A549 (cell line): ENCODE measurements around the gene UBR2. TPM values are rescaled to one million over a fixed set of nuclear protein-coding genes. Genes with fewer than 3 reads are reported as not detected.

Experiments
- ATAC-seq, 2 experiments: fragments of 200-7000 bp in 1 of 2; fragments of >200 bp in 1 of 2; cut with Nextera tagmentation in 1 of 2; cut with Tn5 transposase in 1 of 2; 3 replicates each; pipeline versions ENCODE4 v1.8.0 to v1.9.1; 2018 to 2020; ENCODE audit warnings: mild to moderate bottlenecking in 1 of 2, moderate library complexity in 1 of 2
- CTCF ChIA-PET: fragments of 300-600 bp; sonication (Branson Sonifier 250); formaldehyde crosslinking; extraction: SDS; loops from one replicate; lab custom pipeline; 2021; ENCODE audit warnings: antibody characterized with exemption, inconsistent platforms; lab: Yijun Ruan, JAX
- POLR2A ChIA-PET: fragments of 350-600 bp; formaldehyde crosslinking; extraction: SDS; loops from one replicate; lab custom pipeline; 2021; ENCODE audit warnings: antibody characterized with exemption, inconsistent platforms; lab: Yijun Ruan, JAX
- DNase-seq, 2 experiments: peaks; one replicate each; pipeline versions ENCODE4 v3.0.0 to v3.0.0-alpha.2; 2011 to 2016; ENCODE audit warnings: low read depth in 1 of 2, low spot score in 1 of 2
- FAIRE-seq: peaks from 2 replicates; lab custom pipeline; 2011; peaks lifted over from hg19 to GRCh38; lab: Jason Lieb, UNC
- H3K27ac ChIP-seq, 2 experiments: fragments of >200 bp; sonication (Bioruptor Twin); formaldehyde crosslinking; 3 replicates each; pipeline ENCODE4 v1.5.1; 2016 to 2017
- H3K4me1 ChIP-seq: fragments of >200 bp; sonication (Bioruptor Twin); formaldehyde crosslinking; 3 replicates; pipeline ENCODE4 v1.6.1; 2016
- H3K4me2 ChIP-seq: fragments of >200 bp; sonication (Bioruptor Twin); formaldehyde crosslinking; 3 replicates; pipeline ENCODE4 v1.6.1; 2016
- H3K4me3 ChIP-seq: fragments of >200 bp; sonication (Bioruptor Twin); formaldehyde crosslinking; 3 replicates; pipeline ENCODE4 v1.5.1; 2016
- H3K9me3 ChIP-seq: fragments of >200 bp; sonication (Bioruptor Twin); formaldehyde crosslinking; 3 replicates; pipeline ENCODE4 v1.6.1; 2016
- ATOH8 ChIP-seq: fragments of 250-450 bp; sonication (Bioruptor Pico); IDR thresholded peaks from 2 replicates; pipeline ENCODE4 v1.5.0; 2020; ENCODE audit warnings: low read depth, mild to moderate bottlenecking, moderate library complexity
- BHLHE40 ChIP-seq: IDR thresholded peaks from 2 replicates; pipeline ENCODE4 v1.6.1; 2012; ENCODE audit warnings: low read depth, low read length, inconsistent platforms
- CBX8 ChIP-seq: fragments of 200-600 bp; sonication (generic); IDR thresholded peaks from 2 replicates; pipeline ENCODE4 v1.6.1; 2016
- CEBPB ChIP-seq, 2 experiments: fragments of >200 bp in 1 of 2; sonication (Bioruptor Twin) in 1 of 2; formaldehyde crosslinking in 1 of 2; IDR thresholded peaks; 2 replicates each; pipeline ENCODE4 v1.6.1; 2012 to 2016
- CTCF ChIP-seq: fragments of >200 bp; sonication (Bioruptor Twin); formaldehyde crosslinking; IDR thresholded peaks from 3 replicates; pipeline ENCODE4 v1.5.1; 2016
- EHF ChIP-seq: fragments of 250-450 bp; sonication (Bioruptor Pico); IDR thresholded peaks from 2 replicates; pipeline ENCODE4 v1.5.0; 2020; ENCODE audit warnings: mild to moderate bottlenecking
- EHMT2 ChIP-seq: fragments of 200-600 bp; sonication (generic); IDR thresholded peaks from 2 replicates; pipeline ENCODE4 v1.6.1; 2016; ENCODE audit warnings: antibody characterized with exemption, low read depth, mild to moderate bottlenecking, moderate library complexity
- ELK1 ChIP-seq: fragments of 150-350 bp; IDR thresholded peaks from 2 replicates; pipeline ENCODE4 v1.6.1; 2014; ENCODE audit warnings: low read depth, mild to moderate bottlenecking, low read length
- FOSB ChIP-seq: fragments of 250-450 bp; sonication (Bioruptor Pico); IDR thresholded peaks from 2 replicates; pipeline ENCODE4 v1.5.0; 2020; ENCODE audit warnings: mild to moderate bottlenecking, moderate library complexity
- HEYL ChIP-seq: fragments of 250-450 bp; sonication (Bioruptor Pico); IDR thresholded peaks from 2 replicates; pipeline ENCODE4 v1.8.0; 2021; ENCODE audit warnings: mild to moderate bottlenecking, moderate library complexity
- KDM5A ChIP-seq: fragments of 200-600 bp; sonication (generic); IDR thresholded peaks from 2 replicates; pipeline ENCODE4 v1.6.1; 2016; ENCODE audit warnings: antibody characterized with exemption, mild to moderate bottlenecking
- MAFK ChIP-seq: fragments of 450-650 bp; IDR thresholded peaks from 2 replicates; pipeline ENCODE4 v1.6.1; 2014; ENCODE audit not compliant: partially characterized antibody
- MYC ChIP-seq: IDR thresholded peaks from 2 replicates; pipeline ENCODE4 v1.6.1; 2012; ENCODE audit warnings: mild to moderate bottlenecking, inconsistent platforms, low read length, improper control_type of control experiment, borderline replicate concordance
- NFE2L2 ChIP-seq: fragments of 150-350 bp; conservative IDR thresholded peaks from 2 replicates; pipeline ENCODE4 v1.6.1; 2014; ENCODE audit warnings: low read length
- NPAS2 ChIP-seq: fragments of 250-450 bp; sonication (Bioruptor Pico); IDR thresholded peaks from 2 replicates; pipeline ENCODE4 v1.8.0; 2022; ENCODE audit warnings: mild to moderate bottlenecking, moderate library complexity, borderline replicate concordance
- NR3C1 ChIP-seq: fragments of >200 bp; sonication (Bioruptor Twin); formaldehyde crosslinking; IDR thresholded peaks from 3 replicates; pipeline ENCODE4 v1.6.1; 2017
- RAD21 ChIP-seq, 2 experiments: fragments of >200 bp in 1 of 2; sonication (Bioruptor Twin) in 1 of 2; formaldehyde crosslinking in 1 of 2; IDR thresholded peaks in 1 of 2; conservative IDR thresholded peaks in 1 of 2; 2 replicates in 1 of 2; 3 replicates in 1 of 2; pipeline ENCODE4 v1.6.1; 2012 to 2018; ENCODE audit warnings: inconsistent platforms in 1 of 2
- RCOR1 ChIP-seq: fragments of 150-350 bp; IDR thresholded peaks from 2 replicates; pipeline ENCODE4 v1.6.1; 2014; ENCODE audit warnings: antibody characterized with exemption, low read length, low read depth
- REST ChIP-seq: fragments of 200-600 bp; sonication (generic); IDR thresholded peaks from 2 replicates; pipeline ENCODE4 v1.6.1; 2016; ENCODE audit warnings: antibody characterized with exemption, mild to moderate bottlenecking, moderate library complexity
- SMC3 ChIP-seq: fragments of >200 bp; sonication (Bioruptor Twin); formaldehyde crosslinking; IDR thresholded peaks from 3 replicates; pipeline ENCODE4 v1.6.1; 2018; ENCODE audit warnings: inconsistent platforms
- TFCP2L1 ChIP-seq: fragments of 250-450 bp; sonication (Bioruptor Pico); IDR thresholded peaks from 2 replicates; pipeline ENCODE4 v1.5.0; 2021; ENCODE audit warnings: mild to moderate bottlenecking
- ZNF302 ChIP-seq: fragments of 250-450 bp; sonication (Bioruptor Pico); IDR thresholded peaks from 2 replicates; pipeline ENCODE4 v1.9.0; 2021; ENCODE audit warnings: inconsistent platforms, mild to moderate bottlenecking, moderate library complexity
- WGBS: methylation state at CpG from one replicate; pipeline ENCODE4 v1.1.6; 2017; ENCODE audit errors: missing lambda C conversion rate; 5-methylcytosine and 5-hydroxymethylcytosine counted together
- polyA plus RNA-seq, 4 experiments: library from polyadenylated mRNA; depleted of rRNA in 3 of 4; stranded (reverse); fragments of >200 nt; fragmentation: RNase III in 1 of 4; extraction: RNeasy Plus Mini Kit Qiagen cat#74134 plus additional on column Dnase treatment in 1 of 4; gene quantifications; 2 replicates in 3 of 4; 3 replicates in 1 of 4; pipeline ENCODE4 v1.2.3, GENCODE V29; 2011 to 2017

Gene UBR2
- polyA plus RNA-seq, 2 of the 4 experiments (the other 2 are of a cell fraction) = 5.5 to 15.2 TPM

- peak; percentile 54 to 77 for DNase-seq
- Histone ChIP-seq H3K4me1 (no peaks in the 10 kb centered on the region), H3K4me3 (no peak overlapping the region), H3K9me3 (no peaks in the 10 kb centered on the region)
- peak; percentile 87 to 89 for ATAC-seq
- FAIRE-seq = peak; percentile 13
- CTCF ChIA-PET = interaction anchor here (0.8 to 3.1 kb wide), 25 partner anchors 8 to 305 kb away, joined by 3 to 27 read pairs (median 6); no protein-coding TSS in a partner anchor
- peak; percentile 57 for TF ChIP-seq SMC3
- TF ChIP-seq CBX8 = no peak
- no peak for TF ChIP-seq TFCP2L1
- TF ChIP-seq RAD21 (conservative IDR thresholded peaks at IDR 0.05 in 1 of 2, IDR thresholded peaks at IDR 0.05 in 1 of 2) = peak; percentile 58 to 72
- no peak for TF ChIP-seq RCOR1
- peak; percentile 69 for TF ChIP-seq CTCF
- no peak for TF ChIP-seq NPAS2 (CRISPR knock-in tag)
- TF ChIP-seq, all 56 proteins: peak for 3
- H3K4me2 ChIP-seq = no peak overlapping the region
- no peak overlapping the region for H3K27ac ChIP-seq
- POLR2A ChIA-PET = no interaction called here
Observed at GRCh38 chr6:42532038-42532669, 31.7 kb upstream of the UBR2 start.

- CTCF ChIA-PET = interaction anchor here (1.0 to 3.1 kb wide), 3 partner anchors 13 to 453 kb away, joined by 3 to 27 read pairs (median 13); no protein-coding TSS in a partner anchor
- WGBS = 71% methylated on average over 5 of the region's 5 CpGs
- Histone ChIP-seq H3K27ac (no peak overlapping the region), H3K9me3 (no peaks in the 10 kb centered on the region), H3K4me1 (no peaks in the 10 kb centered on the region), H3K4me3 (no peak overlapping the region), H3K4me2 (no peak overlapping the region)
- ATAC-seq (no peak), DNase-seq (no peak), FAIRE-seq (no peak)
- TF ChIP-seq ELK1 (no peak), ZNF302 (CRISPR knock-in tag) (no peak), NPAS2 (CRISPR knock-in tag) (no peak), ATOH8 (CRISPR knock-in tag) (no peak), BHLHE40 (no peak), NR3C1 (no peak), MYC (no peak), FOSB (no peak), CTCF (no peak), EHMT2 (no peak), HEYL (no peak), EHF (CRISPR knock-in tag) (no peak), REST (no peak), MAFK (no peak), NFE2L2 (no peak), KDM5A (no peak), SMC3 (no peak), CEBPB (IDR thresholded peaks at IDR 0.05) (no peak), CBX8 (no peak)
- POLR2A ChIA-PET = no interaction called here
Observed at GRCh38 chr6:42533794-42534193, 30.0 kb upstream of the UBR2 start.
